Esophagus muscularis mucosa (tissue), 4 donors: ENCODE data around the gene CTXN1. TPM values are rescaled to one million over a fixed set of nuclear protein-coding genes. Genes with fewer than 3 reads are reported as not detected.

ENCODE experiments used
- DNase-seq: peaks from one replicate; pipeline ENCODE4 v3.0.0-alpha.2; 2017; ENCODE audit errors: extremely low spot score
- H3K27ac ChIP-seq, 4 donors: fragments of 200-600 bp; sonication (generic); replicated peaks in 1 of 4; 1 replicate in 3 of 4; 2 replicates in 1 of 4; pipeline ENCODE4 v1.5.1; 2016 to 2019; ENCODE audit warnings: mild to moderate bottlenecking in 1 of 4
- H3K27me3 ChIP-seq, 4 donors: fragments of 200-600 bp; sonication (generic); one replicate each; pipeline versions ENCODE4 v1.5.1 to v1.6.0; 2016 to 2019
- H3K36me3 ChIP-seq, 4 donors: fragments of 200-600 bp; sonication (generic); one replicate each; pipeline ENCODE4 v1.5.1; 2016 to 2019
- H3K4me1 ChIP-seq, 4 donors: fragments of 200-600 bp; sonication (generic); one replicate each; pipeline ENCODE4 v1.5.1; 2016 to 2019
- H3K4me3 ChIP-seq, 4 donors: fragments of 200-600 bp; sonication (generic); 1 replicate in 2 of 4; 2 replicates in 2 of 4; pipeline ENCODE4 v1.5.1; 2016 to 2019; ENCODE audit warnings: mild to moderate bottlenecking in 4 of 4, moderate library complexity in 1 of 4
- H3K9me3 ChIP-seq, 4 donors: fragments of 200-600 bp; sonication (generic); 1 replicate in 3 of 4; 2 replicates in 1 of 4; pipeline ENCODE4 v1.5.1; 2016 to 2019
- EP300 ChIP-seq: sonication (generic); formaldehyde crosslinking; IDR thresholded peaks from one replicate; pipeline ENCODE4 v1.6.1; 2017; ENCODE audit warnings: antibody characterized with exemption
- POLR2A ChIP-seq: fragments of 450-650 bp; IDR thresholded peaks from one replicate; pipeline ENCODE4 v1.6.1; 2017; ENCODE audit warnings: antibody characterized with exemption, moderate library complexity, mild to moderate bottlenecking, low read depth
- POLR2AphosphoS5 ChIP-seq, 2 donors: sonication (generic); formaldehyde crosslinking; IDR thresholded peaks; one replicate each; pipeline ENCODE4 v1.6.1; 2017; ENCODE audit warnings: antibody characterized with exemption in 2 of 2
- WGBS: methylation state at CpG from one replicate; pipeline ENCODE4 v1.1.5; 2018; 5-methylcytosine and 5-hydroxymethylcytosine counted together
- intact Hi-C: fragments of 100-400 bp; cut with DNase I; formaldehyde crosslinking; loops from one replicate; pipeline ENCODE4 v1.15.1; 2023
- total RNA-seq, 4 donors: library from RNA; depleted of rRNA; stranded (reverse); fragments of >200 nt; gene quantifications; one replicate each; pipeline versions ENCODE4 v1.1.0 to v1.2.1, GENCODE V29; 2016
- TF ChIP-seq, protein P1 (sequence below), 3 experiments: fragments of 200-600 bp in 2 of 3; fragments of 450-650 bp in 1 of 3; sonication (generic) in 2 of 3; IDR thresholded peaks; one replicate each; pipeline ENCODE4 v1.5.1; 2017 to 2019; ENCODE audit warnings: antibody characterized with exemption in 3 of 3, mild to moderate bottlenecking in 2 of 3, moderate library complexity in 1 of 3

Gene CTXN1
- total RNA-seq, 4 donors from 2014 or later = 28.7 to 59.4 (median 49.2) TPM

DNA sequence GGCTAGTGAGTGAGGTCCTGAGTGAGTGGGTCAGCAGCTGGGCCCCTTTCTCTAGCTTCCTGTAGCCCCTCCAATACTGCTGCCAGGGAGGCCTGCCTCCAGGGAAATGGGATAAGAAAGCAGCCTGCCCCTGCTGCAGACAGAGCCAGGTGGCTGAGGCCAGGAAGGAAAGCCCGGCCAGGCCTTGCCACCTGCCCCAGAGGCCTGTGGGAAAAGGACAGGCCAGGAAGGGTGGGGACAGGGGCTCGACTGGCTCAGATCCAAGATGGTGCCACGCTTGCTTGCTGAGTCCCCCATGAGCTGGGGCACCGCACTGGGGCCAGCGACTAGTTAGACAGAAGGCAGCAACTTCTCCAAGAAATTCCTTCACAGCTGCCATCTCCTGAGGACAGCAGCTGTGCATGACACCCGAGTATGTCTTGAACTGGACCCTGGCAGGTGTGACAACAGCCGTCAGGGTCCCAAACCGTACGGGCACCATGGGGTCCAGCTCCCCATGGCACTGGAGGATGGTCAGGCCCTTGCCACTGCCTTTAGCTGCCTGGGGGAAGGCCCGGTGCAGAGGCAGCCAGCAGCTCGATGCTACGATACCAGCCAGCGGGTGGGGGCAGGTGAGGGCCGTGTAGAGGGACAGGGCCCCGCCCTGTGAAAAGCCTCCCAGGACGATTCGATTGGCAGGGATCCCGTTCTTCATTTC lies 46.7 kb downstream of the CTXN1 start:
- DNase-seq = no peak
- WGBS = 68% methylated on average over 9 of the region's 18 CpGs

GRCh38 chr19:7877249-7877836 lies 48.6 kb downstream of the CTXN1 start:
- Histone ChIP-seq H3K9me3 (no peaks in the 10 kb centered on the region), H3K36me3 (no peaks in the 10 kb centered on the region), H3K4me3 (no peak overlapping the region), H3K27me3 (peaks cover 3 to 61% (median 27%) of the 10 kb centered on the region in 4 donors), H3K27ac (no peak overlapping the region), H3K4me1 (peaks cover 7 to 25% (median 20%) of the 10 kb centered on the region in 4 donors)
- 76% methylated on average over 6 of the region's 6 CpGs for WGBS
- DNase-seq = no peak
- intact Hi-C loops = no loop called here
- no peak for TF ChIP-seq POLR2A
- TF ChIP-seq, protein P1, sequence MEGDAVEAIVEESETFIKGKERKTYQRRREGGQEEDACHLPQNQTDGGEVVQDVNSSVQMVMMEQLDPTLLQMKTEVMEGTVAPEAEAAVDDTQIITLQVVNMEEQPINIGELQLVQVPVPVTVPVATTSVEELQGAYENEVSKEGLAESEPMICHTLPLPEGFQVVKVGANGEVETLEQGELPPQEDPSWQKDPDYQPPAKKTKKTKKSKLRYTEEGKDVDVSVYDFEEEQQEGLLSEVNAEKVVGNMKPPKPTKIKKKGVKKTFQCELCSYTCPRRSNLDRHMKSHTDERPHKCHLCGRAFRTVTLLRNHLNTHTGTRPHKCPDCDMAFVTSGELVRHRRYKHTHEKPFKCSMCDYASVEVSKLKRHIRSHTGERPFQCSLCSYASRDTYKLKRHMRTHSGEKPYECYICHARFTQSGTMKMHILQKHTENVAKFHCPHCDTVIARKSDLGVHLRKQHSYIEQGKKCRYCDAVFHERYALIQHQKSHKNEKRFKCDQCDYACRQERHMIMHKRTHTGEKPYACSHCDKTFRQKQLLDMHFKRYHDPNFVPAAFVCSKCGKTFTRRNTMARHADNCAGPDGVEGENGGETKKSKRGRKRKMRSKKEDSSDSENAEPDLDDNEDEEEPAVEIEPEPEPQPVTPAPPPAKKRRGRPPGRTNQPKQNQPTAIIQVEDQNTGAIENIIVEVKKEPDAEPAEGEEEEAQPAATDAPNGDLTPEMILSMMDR (IDR thresholded peaks at IDR 0.05) = no peak
- no peak for TF ChIP-seq EP300

More for the DNA sequence above, 46.7 kb downstream of the CTXN1 start:
- H3K27ac ChIP-seq = no peak overlapping the region
- intact Hi-C loops = no loop called here
- peaks cover 3 to 41% (median 9%) of the 10 kb centered on the region in 4 donors for H3K27me3 ChIP-seq
- H3K9me3 ChIP-seq = no peaks in the 10 kb centered on the region
- H3K4me3 ChIP-seq = no peak overlapping the region
- H3K36me3 ChIP-seq = no peaks in the 10 kb centered on the region
- TF ChIP-seq POLR2AphosphoS5 (IDR thresholded peaks at IDR 0.05) (no peak), POLR2A (no peak), EP300 (no peak)
- TF ChIP-seq, protein P1 (IDR thresholded peaks at IDR 0.05) = no peak
- H3K4me1 ChIP-seq = peaks cover 0 to 6% (median 5%) of the 10 kb centered on the region in 4 donors

GRCh38 chr19:7874897-7875273 lies 51.0 kb downstream of the CTXN1 start:
- no peak for DNase-seq
- TF ChIP-seq POLR2A = no peak
- TF ChIP-seq EP300 = no peak
- TF ChIP-seq, protein P1 (IDR thresholded peaks at IDR 0.05) = no peak
- no peak for TF ChIP-seq POLR2AphosphoS5 (IDR thresholded peaks at IDR 0.05)
- WGBS = 41% methylated on average over 12 of the region's 12 CpGs
- Histone ChIP-seq H3K9me3 (no peaks in the 10 kb centered on the region), H3K27ac (no peak overlapping the region), H3K27me3 (peaks cover 3 to 66% (median 30%) of the 10 kb centered on the region in 4 donors), H3K36me3 (no peaks in the 10 kb centered on the region), H3K4me1 (peaks cover 18 to 49% (median 41%) of the 10 kb centered on the region in 4 donors), H3K4me3 (peak overlapping the region in 3 of 4 donors; percentile 33 to 51 (median 34))
- intact Hi-C loops = no loop called here

Other genes with a start within 250 kb of the CTXN1 start
- 1 to 10 TPM in 1 of 4 donors, under 1 TPM in 2, not detected in 1; 0.34 to 2.0 (median 0.42) TPM for gene MCEMP1, start 249.0 kb downstream of the CTXN1 start, total RNA-seq
- 10 to 100 TPM; 12.5 to 84.7 (median 64.8) TPM for gene TRAPPC5, start 245.3 kb downstream of the CTXN1 start, total RNA-seq
- gene FCER2, start 224.0 kb downstream of the CTXN1 start, total RNA-seq = under 1 TPM in 1 of 4 donors, not detected in 3; 0.29 TPM
- gene CLEC4G, start 194.0 kb downstream of the CTXN1 start, total RNA-seq = 1 to 10 TPM in 3 of 4 donors, under 1 TPM in 1; 0.75 to 2.5 (median 1.8) TPM
- 10 to 100 TPM in 1 of 4 donors, 1 to 10 TPM in 3; 4.0 to 13.1 (median 8.4) TPM for gene CD209, start 178.6 kb downstream of the CTXN1 start, total RNA-seq
- gene CLEC4M, start 162.9 kb downstream of the CTXN1 start, total RNA-seq = not detected
- 10 to 100 TPM; 19.9 to 42.0 (median 29.2) TPM for gene EVI5L, start 95.9 kb downstream of the CTXN1 start, total RNA-seq
- gene PRR36, start 51.7 kb downstream of the CTXN1 start, total RNA-seq = under 1 TPM in 1 of 4 donors, not detected in 3; 0.52 TPM
- 1 to 10 TPM in 1 of 4 donors, under 1 TPM in 2, not detected in 1; 0.33 to 1.0 (median 0.46) TPM for gene LRRC8E, start 37.6 kb downstream of the CTXN1 start, total RNA-seq
- gene MAP2K7, start 22.3 kb downstream of the CTXN1 start, total RNA-seq = 10 to 100 TPM; 17.2 to 31.9 (median 24.5) TPM
- 1 to 10 TPM; 2.2 to 8.3 (median 6.1) TPM for gene TGFBR3L, start 11.3 kb downstream of the CTXN1 start, total RNA-seq
- 10 to 100 TPM; 32.4 to 47.2 (median 35.0) TPM for gene SNAPC2, start 5.8 kb downstream of the CTXN1 start, total RNA-seq
- gene TIMM44, start 17.5 kb upstream of the CTXN1 start, total RNA-seq = 100 to 1,000 TPM in 1 of 4 donors, 10 to 100 TPM in 3; 61.6 to 111 (median 98.5) TPM
- gene ELAVL1, start 79.5 kb upstream of the CTXN1 start, total RNA-seq = 10 to 100 TPM; 27.0 to 49.1 (median 38.3) TPM
- not detected for gene CCL25, start 126.6 kb upstream of the CTXN1 start, total RNA-seq
- gene FBN3, start 223.5 kb upstream of the CTXN1 start, total RNA-seq = under 1 TPM in 1 of 4 donors, not detected in 3; under 0.01 TPM